ENCODE results near the gene ACOX1. TPM values are rescaled to one million over a fixed set of nuclear protein-coding genes. Genes with fewer than 3 reads are reported as not detected.

ACOX1 gene
- total RNA-seq, 1 donor from 2014 or later = 32.4 TPM

DNA sequence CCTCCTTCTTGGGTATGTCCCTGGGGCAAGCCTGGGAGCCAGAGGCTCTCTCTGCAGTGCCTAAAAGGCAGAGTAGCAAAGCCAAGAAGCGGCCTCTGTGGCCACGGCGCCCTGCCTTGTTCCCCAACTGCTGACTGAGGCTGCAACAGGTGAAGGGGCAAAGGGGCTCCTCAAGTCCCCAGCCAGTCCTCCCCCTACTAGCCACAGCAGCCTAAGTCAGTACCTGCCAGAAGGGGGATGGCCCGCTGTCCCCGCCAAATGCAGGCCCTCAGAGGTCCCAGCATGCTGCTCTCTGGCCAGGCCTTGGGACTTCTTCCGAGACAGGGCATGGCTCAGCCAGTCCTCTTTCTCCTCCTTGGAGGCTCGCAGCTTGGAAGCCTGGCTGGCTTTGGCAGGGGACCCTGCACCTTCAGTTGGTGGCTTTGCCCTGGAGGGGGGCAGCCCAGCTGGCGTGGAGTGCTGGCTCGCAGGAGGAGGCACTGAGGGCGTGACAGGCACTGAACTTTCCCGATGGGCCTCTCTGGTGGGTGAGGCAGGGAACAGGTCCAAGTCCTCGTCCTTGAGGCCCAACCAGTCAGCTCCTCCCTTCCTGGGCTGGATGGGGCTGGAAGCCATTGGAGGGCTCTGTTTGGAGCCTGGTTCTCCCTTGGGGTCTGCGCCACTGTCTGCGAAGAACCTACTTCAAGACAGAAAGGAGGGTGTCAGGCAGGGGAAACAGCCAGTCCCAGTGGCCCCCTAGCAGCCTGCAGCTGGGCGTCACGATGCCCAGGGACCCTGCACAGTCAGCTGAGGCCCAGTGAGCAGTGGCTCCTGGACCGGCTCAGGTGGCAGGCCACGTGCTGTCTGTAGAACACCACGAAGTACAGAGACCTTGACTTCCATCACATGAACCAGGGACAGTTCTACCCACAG is 55.7 kb downstream of the ACOX1 start:
- H3K27me3 ChIP-seq (ENCODE audit: control insufficient read depth in 3 of 3, insufficient read depth in 3 of 3, low read length in 3 of 3) = no peaks in the 10 kb centered on the region
- H3K36me3 ChIP-seq (ENCODE audit: control insufficient read depth in 3 of 3, insufficient read depth in 3 of 3, low read length in 3 of 3) = peaks cover 7 to 19% (median 13%) of the 10 kb centered on the region in 3 donors

DNA sequence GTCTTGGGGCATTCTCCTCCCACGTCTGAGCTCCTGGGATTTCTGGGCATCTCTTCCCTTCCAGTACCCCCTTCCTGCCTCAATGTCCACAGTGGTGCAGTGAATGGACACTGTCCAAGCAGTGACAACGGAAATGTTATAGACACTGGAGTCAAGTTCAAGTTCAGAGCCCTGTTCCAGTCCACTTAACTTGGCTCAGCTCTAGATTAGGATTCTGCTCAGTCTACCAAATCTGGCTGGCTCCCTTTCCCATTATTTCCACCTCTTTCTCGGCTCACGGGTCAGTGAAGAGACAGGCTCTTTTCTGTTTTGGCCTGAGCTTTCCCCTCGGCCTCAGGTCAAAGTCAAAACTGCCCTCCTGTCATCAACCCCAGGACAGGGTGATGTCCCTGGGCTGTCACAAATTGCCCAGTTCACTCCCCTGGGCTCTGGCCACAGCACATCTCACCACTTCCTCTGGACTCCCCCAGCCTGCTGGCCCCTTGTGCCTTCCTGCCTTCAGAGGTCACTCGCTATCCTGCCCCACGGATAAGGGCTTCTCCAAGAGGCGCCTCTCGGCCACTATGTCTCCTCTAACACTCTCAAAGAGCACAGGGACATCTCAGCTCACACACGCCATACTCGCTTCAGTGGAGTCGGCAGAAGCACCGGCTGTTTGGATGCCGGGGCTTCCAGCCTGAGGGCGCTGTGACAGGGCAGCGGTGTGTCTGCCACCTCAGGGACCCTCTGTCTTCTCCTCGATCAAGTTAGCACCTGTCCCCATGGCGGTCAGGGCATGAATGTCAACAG is 56.6 kb downstream of the ACOX1 start:
- H3K27me3 ChIP-seq (ENCODE audit: control insufficient read depth in 3 of 3, insufficient read depth in 3 of 3, low read length in 3 of 3) = no peaks in the 10 kb centered on the region
- H3K36me3 ChIP-seq (ENCODE audit: control insufficient read depth in 3 of 3, insufficient read depth in 3 of 3, low read length in 3 of 3) = peaks cover 9 to 19% (median 13%) of the 10 kb centered on the region in 3 donors
- no peak overlapping the region for H3K4me3 ChIP-seq (ENCODE audit: low read length in 3 of 3)
- H3K27ac ChIP-seq (ENCODE audit: low read depth, low read length) = no peak overlapping the region
- no peaks in the 10 kb centered on the region for H3K9me3 ChIP-seq (ENCODE audit: control insufficient read depth in 3 of 3, low read length in 3 of 3)
- H3K9ac ChIP-seq (ENCODE audit: low read depth in 1 of 3, low read length in 3 of 3) = no peak overlapping the region
- no peaks in the 10 kb centered on the region for H3K4me1 ChIP-seq (ENCODE audit: control insufficient read depth in 3 of 3, insufficient read depth in 3 of 3, low read length in 3 of 3)

More for the DNA sequence above, 55.7 kb downstream of the ACOX1 start:
- no peak overlapping the region for H3K9ac ChIP-seq (ENCODE audit: low read depth in 1 of 3, low read length in 3 of 3)
- no peak overlapping the region for H3K27ac ChIP-seq (ENCODE audit: low read depth, low read length)
- no peaks in the 10 kb centered on the region for H3K4me1 ChIP-seq (ENCODE audit: control insufficient read depth in 3 of 3, insufficient read depth in 3 of 3, low read length in 3 of 3)
- H3K4me3 ChIP-seq (ENCODE audit: low read length in 3 of 3) = no peak overlapping the region
- H3K9me3 ChIP-seq (ENCODE audit: control insufficient read depth in 3 of 3, low read length in 3 of 3) = no peaks in the 10 kb centered on the region

GRCh38 chr17:75921596-75921995 is 57.4 kb downstream of the ACOX1 start:
- Histone ChIP-seq H3K36me3 (ENCODE audit: control insufficient read depth in 3 of 3, insufficient read depth in 3 of 3, low read length in 3 of 3) (peaks cover 11 to 18% (median 12%) of the 10 kb centered on the region in 3 donors), H3K27me3 (ENCODE audit: control insufficient read depth in 3 of 3, insufficient read depth in 3 of 3, low read length in 3 of 3) (no peaks in the 10 kb centered on the region), H3K4me3 (ENCODE audit: low read length in 3 of 3) (no peak overlapping the region), H3K9me3 (ENCODE audit: control insufficient read depth in 3 of 3, low read length in 3 of 3) (no peaks in the 10 kb centered on the region), H3K9ac (ENCODE audit: low read depth in 1 of 3, low read length in 3 of 3) (no peak overlapping the region), H3K27ac (ENCODE audit: low read depth, low read length) (no peak overlapping the region), H3K4me1 (ENCODE audit: control insufficient read depth in 3 of 3, insufficient read depth in 3 of 3, low read length in 3 of 3) (no peaks in the 10 kb centered on the region)

GRCh38 chr17:75920045-75920560 is 58.9 kb downstream of the ACOX1 start:
- Histone ChIP-seq H3K36me3 (ENCODE audit: control insufficient read depth in 3 of 3, insufficient read depth in 3 of 3, low read length in 3 of 3) (peaks cover 8 to 9% (median 9%) of the 10 kb centered on the region in 3 donors), H3K9me3 (ENCODE audit: control insufficient read depth in 3 of 3, low read length in 3 of 3) (no peaks in the 10 kb centered on the region), H3K27ac (ENCODE audit: low read depth, low read length) (no peak overlapping the region), H3K27me3 (ENCODE audit: control insufficient read depth in 3 of 3, insufficient read depth in 3 of 3, low read length in 3 of 3) (no peaks in the 10 kb centered on the region), H3K4me1 (ENCODE audit: control insufficient read depth in 3 of 3, insufficient read depth in 3 of 3, low read length in 3 of 3) (no peaks in the 10 kb centered on the region), H3K4me3 (ENCODE audit: low read length in 3 of 3) (no peak overlapping the region), H3K9ac (ENCODE audit: low read depth in 1 of 3, low read length in 3 of 3) (no peak overlapping the region)

DNA sequence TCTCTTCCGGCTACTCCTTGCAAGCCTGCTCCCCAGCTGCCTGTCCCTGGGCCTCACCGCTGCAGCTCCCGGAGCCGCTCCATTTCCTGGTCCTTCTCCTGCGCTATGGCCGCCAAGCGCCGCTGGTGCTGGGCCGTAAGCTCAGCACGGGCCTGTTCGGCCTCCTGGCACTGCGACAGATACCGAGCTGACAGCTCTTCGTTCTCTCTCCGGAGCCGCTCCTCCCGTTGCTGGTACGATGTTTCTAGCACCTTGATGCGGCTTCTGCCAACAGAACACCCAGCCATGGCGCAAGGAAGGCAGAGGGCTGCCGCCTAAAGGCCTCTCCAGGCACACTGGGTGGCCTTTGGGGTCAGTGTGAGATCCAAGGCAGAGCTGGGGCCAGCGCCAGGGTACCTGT is 59.4 kb downstream of the ACOX1 start:
- Histone ChIP-seq H3K4me1 (ENCODE audit: control insufficient read depth in 3 of 3, insufficient read depth in 3 of 3, low read length in 3 of 3) (no peaks in the 10 kb centered on the region), H3K36me3 (ENCODE audit: control insufficient read depth in 3 of 3, insufficient read depth in 3 of 3, low read length in 3 of 3) (peaks cover 9 to 11% (median 10%) of the 10 kb centered on the region in 3 donors), H3K27me3 (ENCODE audit: control insufficient read depth in 3 of 3, insufficient read depth in 3 of 3, low read length in 3 of 3) (no peaks in the 10 kb centered on the region), H3K9me3 (ENCODE audit: control insufficient read depth in 3 of 3, low read length in 3 of 3) (no peaks in the 10 kb centered on the region), H3K27ac (ENCODE audit: low read depth, low read length) (no peak overlapping the region), H3K4me3 (ENCODE audit: low read length in 3 of 3) (no peak overlapping the region), H3K9ac (ENCODE audit: low read depth in 1 of 3, low read length in 3 of 3) (no peak overlapping the region)

- Histone ChIP-seq H3K4me3 (ENCODE audit: low read length in 3 of 3) (no peak overlapping the region), H3K9ac (ENCODE audit: low read depth in 1 of 3, low read length in 3 of 3) (no peak overlapping the region), H3K4me1 (ENCODE audit: control insufficient read depth in 3 of 3, insufficient read depth in 3 of 3, low read length in 3 of 3) (no peaks in the 10 kb centered on the region), H3K9me3 (ENCODE audit: control insufficient read depth in 3 of 3, low read length in 3 of 3) (no peaks in the 10 kb centered on the region), H3K36me3 (ENCODE audit: control insufficient read depth in 3 of 3, insufficient read depth in 3 of 3, low read length in 3 of 3) (peaks cover 6 to 12% (median 10%) of the 10 kb centered on the region in 3 donors), H3K27me3 (ENCODE audit: control insufficient read depth in 3 of 3, insufficient read depth in 3 of 3, low read length in 3 of 3) (no peaks in the 10 kb centered on the region), H3K27ac (ENCODE audit: low read depth, low read length) (no peak overlapping the region)
Observed at GRCh38 chr17:75917917-75918445, 61.0 kb downstream of the ACOX1 start.

DNA sequence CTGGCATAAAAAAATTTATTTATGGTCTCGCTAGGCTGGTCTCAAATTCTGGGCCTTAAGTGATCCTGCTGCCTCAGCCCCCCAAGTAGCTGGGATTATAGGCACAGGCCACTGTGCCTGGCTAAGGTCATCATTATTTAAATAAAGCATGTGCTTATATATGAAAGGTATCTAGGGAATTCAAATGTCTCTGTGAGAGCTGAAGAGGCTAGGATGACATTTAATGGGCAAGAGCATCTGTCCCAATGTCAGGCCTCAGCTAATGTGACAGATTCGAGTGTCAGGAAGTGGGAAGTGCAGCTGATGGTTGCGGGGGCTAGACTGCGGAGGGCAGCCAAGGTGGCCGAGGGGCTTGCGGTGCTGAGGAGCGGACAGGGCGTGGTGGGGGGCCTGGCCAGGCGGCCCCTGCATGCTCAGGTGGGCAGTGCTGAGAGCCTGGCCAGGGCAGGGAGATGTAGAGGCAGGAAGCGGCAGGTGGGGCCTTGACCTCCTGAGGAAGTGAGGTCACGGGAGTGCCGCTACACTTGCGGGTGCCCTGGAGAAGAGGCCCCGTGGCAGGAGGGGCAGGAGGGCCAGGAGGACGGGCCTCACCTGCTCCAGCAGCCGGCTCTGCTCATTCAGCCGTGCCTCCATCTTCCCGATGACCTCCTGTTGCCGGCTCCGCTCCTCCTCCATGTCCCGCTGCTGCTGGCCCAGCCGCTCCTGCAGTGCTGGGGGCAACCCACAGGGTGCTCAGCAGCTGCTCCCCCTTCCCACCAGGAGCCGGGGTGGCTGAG is 61.6 kb downstream of the ACOX1 start:
- Histone ChIP-seq H3K27ac (ENCODE audit: low read depth, low read length) (no peak overlapping the region), H3K4me1 (ENCODE audit: control insufficient read depth in 3 of 3, insufficient read depth in 3 of 3, low read length in 3 of 3) (no peaks in the 10 kb centered on the region), H3K27me3 (ENCODE audit: control insufficient read depth in 3 of 3, insufficient read depth in 3 of 3, low read length in 3 of 3) (no peaks in the 10 kb centered on the region), H3K9ac (ENCODE audit: low read depth in 1 of 3, low read length in 3 of 3) (no peak overlapping the region), H3K36me3 (ENCODE audit: control insufficient read depth in 3 of 3, insufficient read depth in 3 of 3, low read length in 3 of 3) (peaks cover 3 to 12% (median 10%) of the 10 kb centered on the region in 3 donors), H3K4me3 (ENCODE audit: low read length in 3 of 3) (no peak overlapping the region), H3K9me3 (ENCODE audit: control insufficient read depth in 3 of 3, low read length in 3 of 3) (no peaks in the 10 kb centered on the region)

GRCh38 chr17:75915268-75915667 is 63.7 kb downstream of the ACOX1 start:
- Histone ChIP-seq H3K27me3 (ENCODE audit: control insufficient read depth in 3 of 3, insufficient read depth in 3 of 3, low read length in 3 of 3) (no peaks in the 10 kb centered on the region), H3K36me3 (ENCODE audit: control insufficient read depth in 3 of 3, insufficient read depth in 3 of 3, low read length in 3 of 3) (peaks cover 3 to 14% (median 4%) of the 10 kb centered on the region in 3 donors), H3K4me3 (ENCODE audit: low read length in 3 of 3) (no peak overlapping the region), H3K9ac (ENCODE audit: low read depth in 1 of 3, low read length in 3 of 3) (no peak overlapping the region), H3K4me1 (ENCODE audit: control insufficient read depth in 3 of 3, insufficient read depth in 3 of 3, low read length in 3 of 3) (no peaks in the 10 kb centered on the region), H3K27ac (ENCODE audit: low read depth, low read length) (no peak overlapping the region), H3K9me3 (ENCODE audit: control insufficient read depth in 3 of 3, low read length in 3 of 3) (no peaks in the 10 kb centered on the region)

DNA sequence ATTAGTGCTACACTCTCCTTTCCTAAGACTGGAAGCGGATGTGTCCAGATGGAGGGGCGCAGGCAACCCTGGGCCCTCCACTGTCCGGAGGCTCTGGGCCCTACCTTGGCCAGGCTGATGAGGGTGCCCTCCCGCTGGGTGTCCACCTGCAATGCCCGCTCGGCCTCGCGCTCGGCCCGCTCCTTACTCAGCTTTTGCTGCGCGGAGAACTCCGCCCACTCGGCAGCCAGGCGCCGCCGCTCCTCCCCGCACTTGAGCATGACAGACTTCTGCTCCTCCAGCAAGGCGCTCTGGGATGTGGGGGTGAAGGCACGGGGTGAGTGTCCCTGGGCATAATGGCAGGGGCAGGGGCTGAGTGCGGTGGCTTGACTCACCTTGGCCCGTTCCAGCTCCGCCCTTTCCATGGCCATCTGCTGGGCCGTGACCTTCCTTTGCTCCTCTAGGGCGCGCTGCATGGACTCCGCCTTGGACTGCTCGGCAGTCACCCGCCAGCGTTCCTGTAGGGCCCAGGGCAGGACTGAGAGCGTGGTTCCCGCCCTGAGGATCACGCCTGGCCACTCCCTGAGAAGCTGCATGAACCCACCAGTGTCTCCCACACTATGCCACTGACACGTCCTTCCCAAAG is 64.2 kb downstream of the ACOX1 start:
- H3K27me3 ChIP-seq (ENCODE audit: control insufficient read depth in 3 of 3, insufficient read depth in 3 of 3, low read length in 3 of 3) = no peaks in the 10 kb centered on the region
- no peaks in the 10 kb centered on the region for H3K9me3 ChIP-seq (ENCODE audit: control insufficient read depth in 3 of 3, low read length in 3 of 3)
- peaks cover 3 to 14% (median 4%) of the 10 kb centered on the region in 3 donors for H3K36me3 ChIP-seq (ENCODE audit: control insufficient read depth in 3 of 3, insufficient read depth in 3 of 3, low read length in 3 of 3)
- H3K4me1 ChIP-seq (ENCODE audit: control insufficient read depth in 3 of 3, insufficient read depth in 3 of 3, low read length in 3 of 3) = no peaks in the 10 kb centered on the region
- H3K4me3 ChIP-seq (ENCODE audit: low read length in 3 of 3) = no peak overlapping the region
- H3K9ac ChIP-seq (ENCODE audit: low read depth in 1 of 3, low read length in 3 of 3) = no peak overlapping the region
- no peak overlapping the region for H3K27ac ChIP-seq (ENCODE audit: low read depth, low read length)

Data from skeletal muscle tissue (tissue), 4 donors.